IMR-90 (cell line): Measurements from ENCODE around the gene ZNF541.

Experiments used
- POLR2A ChIP-seq: IDR thresholded peaks from 2 replicates; pipeline ENCODE4 v1.6.1; 2012; ENCODE audit warnings: mild to moderate bottlenecking, low read depth, low read length
- RFX5 ChIP-seq: IDR thresholded peaks from 2 replicates; pipeline ENCODE4 v1.8.0; 2012; ENCODE audit warnings: low read depth, mild to moderate bottlenecking, low read length, moderate library complexity
- USF2 ChIP-seq: fragments of 150-350 bp; IDR thresholded peaks from 2 replicates; pipeline ENCODE4 v1.6.1; 2017; ENCODE audit warnings: mild to moderate bottlenecking, antibody characterized with exemption, low read length, low read depth
- TF ChIP-seq, protein P1 (sequence below): conservative IDR thresholded peaks from 2 replicates; pipeline ENCODE4 v1.5.1; 2012; ENCODE audit warnings: mild to moderate bottlenecking, low read depth, low read length, improper control_type of control experiment

GRCh38 chr19:47614021-47614295 is 41.0 kb upstream of the ZNF541 start:
- TF ChIP-seq, protein P1, sequence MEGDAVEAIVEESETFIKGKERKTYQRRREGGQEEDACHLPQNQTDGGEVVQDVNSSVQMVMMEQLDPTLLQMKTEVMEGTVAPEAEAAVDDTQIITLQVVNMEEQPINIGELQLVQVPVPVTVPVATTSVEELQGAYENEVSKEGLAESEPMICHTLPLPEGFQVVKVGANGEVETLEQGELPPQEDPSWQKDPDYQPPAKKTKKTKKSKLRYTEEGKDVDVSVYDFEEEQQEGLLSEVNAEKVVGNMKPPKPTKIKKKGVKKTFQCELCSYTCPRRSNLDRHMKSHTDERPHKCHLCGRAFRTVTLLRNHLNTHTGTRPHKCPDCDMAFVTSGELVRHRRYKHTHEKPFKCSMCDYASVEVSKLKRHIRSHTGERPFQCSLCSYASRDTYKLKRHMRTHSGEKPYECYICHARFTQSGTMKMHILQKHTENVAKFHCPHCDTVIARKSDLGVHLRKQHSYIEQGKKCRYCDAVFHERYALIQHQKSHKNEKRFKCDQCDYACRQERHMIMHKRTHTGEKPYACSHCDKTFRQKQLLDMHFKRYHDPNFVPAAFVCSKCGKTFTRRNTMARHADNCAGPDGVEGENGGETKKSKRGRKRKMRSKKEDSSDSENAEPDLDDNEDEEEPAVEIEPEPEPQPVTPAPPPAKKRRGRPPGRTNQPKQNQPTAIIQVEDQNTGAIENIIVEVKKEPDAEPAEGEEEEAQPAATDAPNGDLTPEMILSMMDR, result no peak
- no peak for TF ChIP-seq POLR2A
- no peak for TF ChIP-seq RFX5
- TF ChIP-seq USF2, result no peak
